T-helper 1 cell (primary cell): ENCODE data around the gene F8A1.
"Not testable (repeated sequence)": the region's sequence is repeated elsewhere in the genome, so short reads cannot be mapped to it uniquely, and the experiment has no call there.

Experiments
- DNase-seq, 5 donors: peaks; one replicate each; pipeline ENCODE4 v3.0.0-alpha.2; 2012 to 2020

F8A1 gene

DNA sequence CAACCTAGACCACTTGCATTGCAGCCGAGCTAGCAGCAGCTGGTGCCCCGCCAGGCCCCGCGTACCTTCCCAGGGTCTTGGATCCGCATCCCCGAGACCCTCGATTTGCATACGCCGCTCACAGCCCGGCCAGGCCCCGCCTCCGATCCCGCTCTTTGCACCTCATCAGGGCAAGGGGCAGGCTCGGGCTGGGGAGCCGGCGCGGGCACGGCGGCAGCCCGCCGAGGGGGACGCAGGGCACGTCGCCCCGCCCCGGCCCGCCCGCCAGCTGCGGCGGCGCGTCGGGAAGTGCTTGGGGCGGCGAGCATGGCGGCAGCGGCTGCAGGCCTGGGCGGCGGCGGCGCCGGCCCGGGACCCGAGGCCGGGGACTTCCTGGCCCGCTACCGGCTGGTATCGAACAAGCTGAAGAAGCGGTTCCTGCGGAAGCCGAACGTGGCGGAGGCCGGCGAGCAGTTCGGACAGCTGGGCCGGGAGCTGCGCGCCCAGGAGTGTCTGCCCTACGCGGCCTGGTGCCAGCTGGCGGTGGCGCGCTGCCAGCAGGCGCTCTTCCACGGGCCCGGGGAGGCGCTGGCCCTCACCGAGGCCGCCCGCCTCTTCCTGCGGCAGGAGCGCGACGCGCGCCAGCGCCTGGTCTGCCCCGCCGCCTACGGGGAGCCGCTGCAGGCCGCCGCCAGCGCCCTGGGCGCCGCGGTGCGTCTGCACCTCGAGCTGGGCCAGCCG, at the start of gene F8A1:
TSS of gene F8A1 (plus strand) at position 287 of the 720 bp plus-strand sequence. CDS start at position 307, 20 bp downstream.
- peak in 2 of 5 donors; percentile 3 to 29 for DNase-seq

GRCh38 chrX:154840856-154841255, 45.3 kb upstream of the F8A1 start:
- peak in 2 of 5 donors; percentile 1 to 41 for DNase-seq

DNA sequence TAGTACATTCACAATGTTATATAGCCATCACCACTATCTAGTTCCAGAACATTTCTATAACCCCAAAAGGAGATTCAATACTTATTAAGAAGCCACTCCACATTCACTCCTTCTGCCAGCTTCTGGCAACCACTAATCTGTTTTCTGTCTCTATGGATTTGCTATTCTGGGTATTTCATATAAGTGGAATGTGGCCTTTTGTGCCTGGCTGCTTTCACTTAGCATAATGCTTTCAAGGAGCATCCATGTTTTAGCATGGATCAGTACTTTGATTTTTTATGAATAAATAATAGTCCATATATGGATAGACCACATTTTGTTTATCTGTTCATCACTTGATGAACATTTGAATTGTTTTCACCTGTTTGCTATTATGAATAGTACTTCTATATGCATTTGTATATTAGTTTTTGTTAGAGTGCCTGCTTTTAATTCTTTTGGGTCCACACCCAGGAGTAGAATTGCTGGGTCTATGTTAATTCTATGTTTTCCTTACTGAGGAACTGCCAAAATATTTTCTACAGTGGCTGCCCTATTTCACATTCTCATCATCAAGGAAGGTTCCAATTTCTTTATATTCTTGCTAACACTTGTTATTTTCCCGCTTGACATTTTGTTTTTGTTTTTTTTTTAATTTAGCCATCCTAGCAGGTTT, 35.1 kb upstream of the F8A1 start:
- DNase-seq, result no peak

DNA sequence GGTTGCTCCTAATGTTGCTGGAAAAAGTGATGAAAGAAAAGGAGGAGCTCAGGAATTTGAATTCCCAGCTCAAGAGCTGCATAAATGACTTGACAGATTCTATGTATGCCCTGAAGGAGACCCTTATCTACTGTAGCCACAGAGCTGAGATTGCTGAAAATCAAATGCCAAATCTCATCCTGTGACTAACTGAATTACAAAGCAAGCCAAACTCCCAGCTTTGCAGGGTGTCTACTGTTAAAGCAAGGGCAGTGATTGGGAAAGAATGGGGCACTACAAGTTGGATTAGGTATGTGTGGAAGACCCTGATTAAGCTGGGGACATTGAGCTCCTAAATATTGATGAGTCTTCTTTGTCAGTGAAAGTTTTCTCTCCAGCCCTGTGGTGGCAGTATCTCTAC, 30.9 kb upstream of the F8A1 start:
- no peak for DNase-seq

GRCh38 chrX:154868522-154868921, 17.6 kb upstream of the F8A1 start:
- DNase-seq, result not testable (repeated sequence)

DNA sequence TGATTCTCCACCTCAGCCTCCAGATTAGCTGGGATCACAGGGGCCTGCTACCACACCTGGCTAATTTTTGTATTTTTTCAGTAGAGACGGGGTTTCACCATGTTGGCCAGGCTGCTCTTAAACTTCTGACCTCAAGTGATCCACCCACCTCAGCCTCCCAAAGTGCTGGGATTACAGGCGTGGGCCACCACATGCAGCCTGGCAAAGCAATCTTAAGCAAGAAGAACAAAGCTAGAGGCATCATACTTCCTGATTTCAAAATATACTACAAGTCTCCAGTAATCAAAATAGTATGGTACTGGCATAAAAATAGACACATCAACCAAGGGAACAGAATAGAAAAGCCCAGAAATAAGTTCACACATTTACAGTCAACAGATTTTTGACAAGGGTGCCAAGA, 12.8 kb upstream of the F8A1 start:
- DNase-seq, result no peak

DNA sequence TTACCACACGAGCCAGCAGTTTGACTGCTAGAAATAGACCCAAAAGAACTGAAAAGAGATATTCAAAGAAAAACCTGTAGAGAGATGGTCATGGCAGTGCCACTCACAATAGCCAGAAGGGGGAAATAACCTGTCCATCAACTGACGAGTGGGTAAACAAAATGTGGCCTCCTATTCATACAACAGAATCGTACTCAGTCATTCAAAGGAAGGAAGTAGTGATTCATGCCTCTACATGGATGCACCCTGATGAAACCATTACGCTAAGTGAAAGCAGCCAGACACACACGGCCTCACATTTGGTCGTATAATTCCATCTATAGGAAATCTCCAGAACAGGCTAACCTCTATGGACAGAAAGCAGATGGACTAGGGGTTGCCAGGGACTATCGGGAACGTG, 2.1 kb upstream of the F8A1 start:
- DNase-seq, result not testable (repeated sequence)

GRCh38 chrX:154885057-154885456, 1.1 kb upstream of the F8A1 start:
- DNase-seq, result not testable (repeated sequence)

DNA sequence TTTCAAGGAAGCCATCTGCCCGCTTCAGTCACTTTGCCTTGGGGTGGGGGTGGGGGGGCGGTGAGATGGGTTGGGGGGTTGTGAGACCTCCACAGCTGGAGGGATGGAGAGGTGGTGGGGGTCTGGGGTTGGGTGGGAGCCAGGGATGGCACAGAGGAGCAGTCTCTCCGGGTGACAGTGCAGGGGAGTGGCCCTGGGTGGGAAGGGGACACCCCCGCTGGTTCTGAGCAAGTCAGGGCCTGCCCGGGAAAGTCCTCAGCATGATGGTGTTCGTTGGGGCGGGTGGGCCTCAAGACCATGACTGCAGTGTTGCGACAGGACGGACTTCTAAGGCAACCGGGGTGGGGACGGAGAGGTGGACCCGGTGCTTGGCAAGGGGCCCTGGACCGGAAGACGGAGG, 606 bp upstream of the F8A1 start:
- not testable (repeated sequence) for DNase-seq

GRCh38 chrX:154886789-154887221, 650 bp downstream of the F8A1 start:
- DNase-seq, result not testable (repeated sequence)

DNA sequence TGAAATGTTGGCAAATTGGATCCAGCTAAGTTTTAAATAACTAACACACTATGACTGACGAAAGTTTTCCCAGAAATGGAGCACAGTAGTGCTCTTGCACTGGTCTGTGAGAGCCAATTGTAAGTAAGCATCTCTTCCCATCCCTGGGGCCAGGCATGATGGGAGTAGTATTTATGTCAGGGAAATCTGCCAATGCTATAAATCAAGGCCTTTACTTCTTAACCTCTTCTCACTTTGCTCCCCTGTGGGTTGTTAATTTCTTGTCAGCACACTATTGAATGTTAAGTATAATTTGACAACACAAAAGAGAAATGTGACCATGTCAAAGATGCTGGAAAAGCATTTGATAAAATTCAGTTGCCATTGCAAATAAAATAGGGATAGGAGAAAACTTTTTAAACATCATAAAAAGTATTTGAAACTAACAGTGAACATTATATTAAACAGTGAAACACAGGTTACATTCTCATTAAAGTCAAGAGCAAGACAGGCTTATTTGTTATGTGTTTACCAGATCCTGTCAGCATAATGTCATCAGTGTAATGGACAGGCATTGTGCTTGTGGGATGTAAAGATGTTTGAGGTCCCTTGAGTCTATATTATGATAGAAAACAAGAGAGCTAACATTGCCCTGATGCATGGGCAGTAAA, 5.0 kb downstream of the F8A1 start:
- DNase-seq, result no peak

- no peak for DNase-seq
Observed at GRCh38 chrX:154892296-154892695, 6.1 kb downstream of the F8A1 start.

- DNase-seq, result no peak
Observed at GRCh38 chrX:154900323-154900722, 14.2 kb downstream of the F8A1 start.

DNA sequence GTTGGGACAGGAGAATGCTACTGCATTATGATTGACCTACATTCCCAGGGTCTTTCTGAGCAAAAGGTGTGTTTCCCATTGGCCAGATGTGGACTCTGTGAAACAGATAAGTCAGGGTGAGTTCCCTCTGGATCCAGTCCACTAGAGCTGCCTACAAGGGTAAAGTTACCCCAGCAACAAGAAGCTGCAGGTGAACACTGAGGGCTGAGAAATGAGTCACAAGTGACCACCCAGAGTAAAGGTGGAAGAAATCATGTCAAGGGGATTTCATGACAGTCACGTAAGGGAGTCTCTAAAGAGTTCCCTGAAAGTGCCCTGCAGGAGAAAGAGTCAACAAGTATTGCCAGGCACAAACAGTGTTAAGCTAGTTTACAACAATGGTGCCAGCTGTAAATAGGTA, 16.3 kb downstream of the F8A1 start:
- no peak for DNase-seq

- no peak for DNase-seq
Observed at GRCh38 chrX:154908821-154909220, 22.7 kb downstream of the F8A1 start.

DNA sequence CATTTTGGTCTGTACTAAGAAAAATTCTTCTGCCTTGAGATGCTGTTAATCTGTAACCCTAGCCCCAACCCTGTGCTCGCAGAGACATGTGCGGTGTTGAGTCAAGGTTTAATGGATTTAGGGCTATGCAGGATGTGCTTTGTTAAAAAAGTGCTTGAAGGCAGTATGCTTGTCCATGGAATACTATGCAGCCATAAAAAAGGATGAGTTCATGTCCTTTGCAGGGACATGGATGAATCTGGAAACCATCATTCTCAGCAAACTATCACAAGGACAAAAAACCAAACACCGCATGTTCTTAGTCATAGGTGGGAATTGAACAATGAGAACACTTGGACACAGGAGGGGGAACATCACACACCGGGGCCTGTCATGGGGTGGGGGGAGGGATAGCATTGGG, 23.9 kb downstream of the F8A1 start:
- not testable (repeated sequence) for DNase-seq

GRCh38 chrX:154910528-154910927, 24.4 kb downstream of the F8A1 start:
- DNase-seq, result not testable (repeated sequence)

DNA sequence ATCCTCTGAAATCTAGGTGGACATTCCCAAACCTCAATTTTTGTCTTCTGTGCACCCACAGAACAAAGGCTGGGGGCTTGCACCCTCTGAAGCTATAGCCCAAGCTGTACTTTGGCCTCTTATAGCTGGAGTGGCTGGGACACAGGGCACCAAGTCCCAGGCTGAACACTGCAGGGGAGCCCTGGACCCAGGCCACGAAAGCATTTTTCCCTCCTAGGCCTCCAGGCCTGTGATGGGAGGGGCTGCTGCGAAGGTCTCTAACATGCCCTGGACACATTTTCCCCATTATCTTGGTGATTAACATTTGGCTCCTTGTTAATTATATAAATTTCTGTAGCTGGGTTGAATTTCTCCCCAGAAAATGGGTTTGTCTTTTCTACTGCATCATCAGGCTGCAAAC, 27.9 kb downstream of the F8A1 start:
- DNase-seq, result peak in 1 of 5 donors; percentile 0

GRCh38 chrX:154918060-154918483, 31.9 kb downstream of the F8A1 start:
- DNase-seq, result peak in 2 of 5 donors; percentile 3 to 35

DNA sequence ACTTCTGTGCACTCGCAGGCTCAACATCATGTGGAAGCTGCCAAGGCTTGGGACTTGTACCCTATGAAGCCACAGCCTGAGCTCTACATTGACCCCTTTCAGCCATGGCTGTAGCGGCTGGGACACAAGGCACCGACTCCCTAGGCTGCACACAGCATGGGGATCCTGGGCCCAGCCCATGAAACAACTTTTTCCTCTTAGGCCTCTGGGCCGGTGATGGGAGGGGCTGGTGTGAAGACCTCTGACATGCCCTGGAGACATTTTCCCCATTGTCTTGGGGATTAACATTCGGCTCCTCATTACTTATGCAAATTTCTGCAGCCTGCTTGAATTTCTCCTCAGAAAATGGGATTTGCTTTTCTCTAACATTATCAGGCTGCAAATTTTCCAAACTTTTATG, 38.6 kb downstream of the F8A1 start:
- not testable (repeated sequence) for DNase-seq
